Upper lobe of right lung (tissue), 1 donor: ENCODE results near the gene MAP3K20. TPM values are rescaled to one million over a fixed set of nuclear protein-coding genes. Genes with fewer than 3 reads are reported as not detected.

Source experiments
- ATAC-seq: fragments of 200-7000 bp; cut with Tn5 transposase; one replicate; pipeline ENCODE4 v1.9.1; 2020; ENCODE audit warnings: mild to moderate bottlenecking, moderate library complexity
- DNase-seq: peaks from one replicate; pipeline ENCODE4 v3.0.0-alpha.2; 2020
- H3K27ac ChIP-seq: fragments of 200-600 bp; one replicate; pipeline ENCODE4 v1.8.0; 2022
- H3K27me3 ChIP-seq: fragments of 200-600 bp; one replicate; pipeline ENCODE4 v1.8.0; 2022; ENCODE audit warnings: mild to moderate bottlenecking
- H3K36me3 ChIP-seq: fragments of 200-600 bp; one replicate; pipeline ENCODE4 v1.8.0; 2022
- H3K4me1 ChIP-seq: fragments of 200-600 bp; one replicate; pipeline ENCODE4 v1.8.0; 2022
- H3K4me3 ChIP-seq: fragments of 200-600 bp; one replicate; pipeline ENCODE4 v1.8.0; 2022; ENCODE audit warnings: mild to moderate bottlenecking
- H3K9me3 ChIP-seq: fragments of 200-600 bp; one replicate; pipeline ENCODE4 v1.8.0; 2022
- intact Hi-C: fragments of 100-400 bp; cut with DNase I; formaldehyde crosslinking; loops from one replicate; pipeline ENCODE4 v1.11.0; 2022
- total RNA-seq: library from RNA; stranded (reverse); fragmentation: NEBNext Ultra II Directional; extraction: Animal tissue kit (Norgen Biotek cat#: 25700); gene quantifications from one replicate; pipeline ENCODE4 v1.2.1, GENCODE V29; 2021
- TF ChIP-seq, protein P1 (sequence below): fragments of 200-600 bp; IDR thresholded peaks from one replicate; pipeline ENCODE4 v1.8.0; 2022; ENCODE audit warnings: antibody characterized with exemption
- donor health status: DM: no; HTN: yes; CAD: no; lungs with severe emphysema.

Gene MAP3K20
- total RNA-seq, 1 donor from 2014 or later, result 52.0 TPM

DNA sequence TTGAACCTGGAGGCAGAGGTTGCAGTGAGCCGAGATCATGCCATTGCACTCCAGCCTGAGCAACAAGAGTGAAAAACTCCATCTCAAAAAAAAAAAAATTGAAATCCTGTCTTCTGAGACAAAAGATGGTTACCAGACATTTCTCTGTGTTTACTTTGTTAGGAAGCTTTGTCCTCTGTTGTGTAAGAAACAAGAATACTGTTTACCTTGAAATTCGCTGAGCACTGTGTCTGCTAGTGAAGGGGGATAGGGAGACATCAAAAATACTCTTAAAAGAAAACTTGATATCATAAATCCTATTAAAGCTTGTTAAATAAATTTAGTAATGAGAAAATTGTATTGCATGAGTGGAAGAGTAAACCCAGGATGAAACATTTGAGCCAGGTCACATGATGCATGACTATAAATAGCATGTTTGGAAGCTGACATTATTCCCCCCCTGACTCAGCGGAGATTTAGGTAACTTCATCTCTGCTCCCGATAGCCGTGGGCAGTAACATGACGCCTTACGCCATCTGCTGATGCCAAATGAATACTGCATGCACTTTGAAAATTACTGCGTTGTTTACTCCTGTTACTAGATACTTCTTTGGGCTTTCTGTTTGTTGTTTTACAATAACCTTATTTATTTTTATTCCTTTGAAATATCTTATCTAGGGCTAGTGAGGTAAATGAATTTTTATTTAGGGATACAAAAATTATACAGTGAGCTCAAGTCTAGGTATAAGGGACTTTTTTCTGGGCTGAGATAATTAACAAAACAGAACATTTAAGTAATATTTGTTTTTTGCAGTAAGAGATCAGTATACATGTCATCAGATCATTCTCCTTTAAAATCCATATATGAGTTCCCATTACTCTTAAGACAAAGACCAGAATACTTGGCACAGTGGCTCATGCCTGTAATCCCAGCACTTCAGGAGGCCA, 134.9 kb downstream of the MAP3K20 start:
- DNase-seq (no peak), ATAC-seq (peak; percentile 98)
- TF ChIP-seq, protein P1, sequence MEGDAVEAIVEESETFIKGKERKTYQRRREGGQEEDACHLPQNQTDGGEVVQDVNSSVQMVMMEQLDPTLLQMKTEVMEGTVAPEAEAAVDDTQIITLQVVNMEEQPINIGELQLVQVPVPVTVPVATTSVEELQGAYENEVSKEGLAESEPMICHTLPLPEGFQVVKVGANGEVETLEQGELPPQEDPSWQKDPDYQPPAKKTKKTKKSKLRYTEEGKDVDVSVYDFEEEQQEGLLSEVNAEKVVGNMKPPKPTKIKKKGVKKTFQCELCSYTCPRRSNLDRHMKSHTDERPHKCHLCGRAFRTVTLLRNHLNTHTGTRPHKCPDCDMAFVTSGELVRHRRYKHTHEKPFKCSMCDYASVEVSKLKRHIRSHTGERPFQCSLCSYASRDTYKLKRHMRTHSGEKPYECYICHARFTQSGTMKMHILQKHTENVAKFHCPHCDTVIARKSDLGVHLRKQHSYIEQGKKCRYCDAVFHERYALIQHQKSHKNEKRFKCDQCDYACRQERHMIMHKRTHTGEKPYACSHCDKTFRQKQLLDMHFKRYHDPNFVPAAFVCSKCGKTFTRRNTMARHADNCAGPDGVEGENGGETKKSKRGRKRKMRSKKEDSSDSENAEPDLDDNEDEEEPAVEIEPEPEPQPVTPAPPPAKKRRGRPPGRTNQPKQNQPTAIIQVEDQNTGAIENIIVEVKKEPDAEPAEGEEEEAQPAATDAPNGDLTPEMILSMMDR, result peak; percentile 90
- H3K36me3 ChIP-seq, result no peaks in the 10 kb centered on the region
- no peak overlapping the region for H3K4me3 ChIP-seq
- no peaks in the 10 kb centered on the region for H3K27me3 ChIP-seq
- intact Hi-C loops, result no loop called here
- H3K27ac ChIP-seq, result peak overlapping the region; percentile 14
- H3K9me3 ChIP-seq, result no peaks in the 10 kb centered on the region
- no peaks in the 10 kb centered on the region for H3K4me1 ChIP-seq

DNA sequence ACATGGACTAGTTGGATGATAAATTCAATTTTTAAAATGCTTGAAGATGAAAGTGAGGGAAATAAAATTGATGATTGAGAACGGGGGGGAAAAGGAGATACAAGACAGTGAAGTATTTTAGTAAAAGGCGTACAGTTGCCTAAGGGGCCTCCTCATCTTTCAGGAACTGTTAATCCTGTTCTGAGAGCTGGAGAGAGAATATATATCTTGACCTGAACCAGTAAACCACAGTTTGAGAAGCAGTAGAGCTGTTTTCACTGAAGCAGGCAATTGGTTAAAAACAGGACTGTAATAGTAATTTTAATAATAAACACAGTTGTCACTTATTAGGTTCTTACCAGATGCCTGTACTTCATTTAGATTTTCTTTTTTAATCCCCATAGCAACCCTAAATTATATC, 137.5 kb downstream of the MAP3K20 start:
- Histone ChIP-seq H3K4me1 (peaks cover under 1% of the 10 kb centered on the region), H3K9me3 (no peaks in the 10 kb centered on the region), H3K36me3 (no peaks in the 10 kb centered on the region), H3K27ac (no peak overlapping the region), H3K27me3 (no peaks in the 10 kb centered on the region), H3K4me3 (no peak overlapping the region)
- no peak for ATAC-seq
- intact Hi-C loops, result no loop called here
- TF ChIP-seq, protein P1, result no peak
- no peak for DNase-seq

DNA sequence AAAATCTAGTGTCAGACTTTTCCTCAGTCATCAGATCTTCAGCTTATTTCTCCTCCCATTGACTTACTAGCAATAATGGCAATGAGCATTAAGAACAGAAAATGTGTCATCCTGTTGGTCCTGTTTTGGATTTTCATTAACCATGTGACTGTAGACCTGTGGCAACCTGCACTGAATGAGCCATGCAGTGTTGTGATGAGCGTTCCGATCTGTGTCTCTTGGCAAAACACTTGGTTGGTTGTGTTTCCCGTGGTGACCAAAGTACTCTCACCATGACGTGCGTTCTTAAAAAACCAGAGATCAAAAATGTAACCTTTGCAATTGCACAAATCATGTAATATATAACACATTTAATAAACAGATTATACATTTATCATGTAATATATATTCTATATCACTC, 138.6 kb downstream of the MAP3K20 start:
- ATAC-seq, result no peak
- H3K27me3 ChIP-seq, result no peaks in the 10 kb centered on the region
- H3K4me1 ChIP-seq, result peaks cover 11% of the 10 kb centered on the region
- TF ChIP-seq, protein P1, result no peak
- no peak for DNase-seq
- intact Hi-C loops, result no loop called here
- H3K27ac ChIP-seq, result no peak overlapping the region
- H3K4me3 ChIP-seq, result no peak overlapping the region
- no peaks in the 10 kb centered on the region for H3K9me3 ChIP-seq
- H3K36me3 ChIP-seq, result no peaks in the 10 kb centered on the region

DNA sequence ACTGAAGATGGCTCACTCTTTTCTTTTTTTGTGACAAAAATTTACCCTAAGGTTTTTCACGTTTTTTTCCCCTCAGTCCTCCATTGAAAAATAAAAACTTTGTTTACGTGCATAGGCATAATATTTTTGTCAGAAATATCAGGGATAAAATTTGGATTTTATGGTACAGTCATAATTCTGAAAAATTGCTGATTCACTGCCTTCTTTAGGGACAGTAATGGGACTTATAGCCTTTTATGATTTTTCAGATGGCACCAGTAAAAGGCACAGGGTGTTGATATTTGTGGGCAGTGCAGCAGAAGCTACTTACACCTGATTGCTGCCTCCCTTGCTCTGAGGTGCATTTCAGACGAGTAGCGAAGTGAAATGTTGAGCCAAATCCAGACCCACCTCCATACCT, 139.7 kb downstream of the MAP3K20 start:
- H3K4me1 ChIP-seq, result peaks cover 12% of the 10 kb centered on the region
- no peak overlapping the region for H3K27ac ChIP-seq
- H3K27me3 ChIP-seq, result no peaks in the 10 kb centered on the region
- H3K9me3 ChIP-seq, result no peaks in the 10 kb centered on the region
- ATAC-seq (no peak), DNase-seq (no peak)
- TF ChIP-seq, protein P1, result no peak
- no peak overlapping the region for H3K4me3 ChIP-seq
- intact Hi-C loops, result no loop called here
- no peaks in the 10 kb centered on the region for H3K36me3 ChIP-seq

DNA sequence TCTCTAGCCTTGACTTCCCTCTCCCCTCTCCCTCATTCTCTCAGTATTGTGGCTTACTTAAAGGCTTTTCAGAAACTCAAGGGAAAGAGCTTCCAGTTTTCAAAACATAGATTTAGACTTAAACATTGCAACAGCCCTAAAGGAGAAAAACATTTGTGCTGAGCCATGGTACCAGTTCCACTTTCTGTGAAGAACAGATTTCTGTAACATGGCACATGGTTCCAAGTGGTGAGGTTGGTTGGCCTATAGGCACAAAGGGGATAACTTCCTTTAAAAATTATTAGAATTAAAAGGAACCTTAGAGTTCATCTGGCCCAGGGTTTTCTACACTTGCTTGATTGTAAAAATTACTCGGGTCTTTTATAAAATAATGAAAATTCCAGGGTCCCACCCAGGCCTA, 140.4 kb downstream of the MAP3K20 start:
- Histone ChIP-seq H3K4me3 (no peak overlapping the region), H3K27me3 (no peaks in the 10 kb centered on the region), H3K27ac (no peak overlapping the region), H3K9me3 (no peaks in the 10 kb centered on the region), H3K4me1 (peaks cover 12% of the 10 kb centered on the region), H3K36me3 (no peaks in the 10 kb centered on the region)
- intact Hi-C loops, result no loop called here
- TF ChIP-seq, protein P1, result no peak
- DNase-seq (no peak), ATAC-seq (peak; percentile 72)
